Activated CD4-positive, alpha-beta T cell treated with anti-CD3 and anti-CD28 coated beads, Interleukin-2, amount 50 U/mL, for 48 hours (primary cell): ENCODE measurements around the gene NAP1L4.

Experiments used
- DNase-seq, 2 experiments: peaks; one replicate each; pipeline ENCODE4 v3.0.0-alpha.2; 2020

NAP1L4 gene

GRCh38 chr11:2991452-2992233, 486 bp downstream of the NAP1L4 start:
- peak in 1 of 2 experiments; percentile 58 for DNase-seq

GRCh38 chr11:2990617-2991451, 1.3 kb downstream of the NAP1L4 start:
- peak; percentile 46 to 59 for DNase-seq

- no peak for DNase-seq
Observed at GRCh38 chr11:2989551-2989950, 2.6 kb downstream of the NAP1L4 start.

- no peak for DNase-seq
Observed at GRCh38 chr11:2989006-2989405, 3.1 kb downstream of the NAP1L4 start.

GRCh38 chr11:2987881-2988861, 4.0 kb downstream of the NAP1L4 start:
- peak; percentile 29 to 48 for DNase-seq

GRCh38 chr11:2983908-2984307, 8.2 kb downstream of the NAP1L4 start:
- DNase-seq = no peak

GRCh38 chr11:2982214-2982613, 9.9 kb downstream of the NAP1L4 start:
- DNase-seq = no peak

- DNase-seq = no peak
Observed at GRCh38 chr11:2981130-2981529, 11.0 kb downstream of the NAP1L4 start.

GRCh38 chr11:2980168-2980840, 11.8 kb downstream of the NAP1L4 start:
- DNase-seq = no peak

- DNase-seq = no peak
Observed at GRCh38 chr11:2977113-2977512, 15.0 kb downstream of the NAP1L4 start.

- DNase-seq = no peak
Observed at GRCh38 chr11:2976294-2977063, 15.7 kb downstream of the NAP1L4 start.

- DNase-seq = peak; percentile 24 to 41
Observed at GRCh38 chr11:2975594-2975993, 16.5 kb downstream of the NAP1L4 start.

GRCh38 chr11:2974272-2974671, 17.9 kb downstream of the NAP1L4 start:
- no peak for DNase-seq

- no peak for DNase-seq
Observed at GRCh38 chr11:2968341-2968900, 23.7 kb downstream of the NAP1L4 start.

GRCh38 chr11:2964782-2965181, 27.3 kb downstream of the NAP1L4 start:
- no peak for DNase-seq

- DNase-seq = no peak
Observed at GRCh38 chr11:2963761-2964160, 28.4 kb downstream of the NAP1L4 start.

- no peak for DNase-seq
Observed at GRCh38 chr11:2963112-2963754, 28.9 kb downstream of the NAP1L4 start.

GRCh38 chr11:2961080-2961479, 31.0 kb downstream of the NAP1L4 start:
- DNase-seq = no peak

GRCh38 chr11:2960139-2960538, 32.0 kb downstream of the NAP1L4 start:
- no peak for DNase-seq

- no peak for DNase-seq
Observed at GRCh38 chr11:2958251-2958650, 33.9 kb downstream of the NAP1L4 start.
